Immature natural killer cell (primary cell): ENCODE results near the gene SUGCT. TPM values are rescaled to one million over a fixed set of nuclear protein-coding genes. Genes with fewer than 3 reads are reported as not detected.

Source experiments
- DNase-seq, 3 donors: peaks; one replicate each; pipeline ENCODE4 v3.0.0; 2022; ENCODE audit warnings: mixed read lengths in 1 of 3
- H3K27ac Mint-ChIP-seq, 6 donors: one replicate each; pipeline ENCODE4 v1.8.0; 2020; ENCODE audit warnings: mixed read lengths in 6 of 6, mild to moderate bottlenecking in 5 of 6, inconsistent platforms in 4 of 6, moderate library complexity in 3 of 6
- H3K27me3 Mint-ChIP-seq, 3 donors: one replicate each; pipeline ENCODE4 v1.8.0; 2020 to 2021; ENCODE audit warnings: low read depth in 3 of 3, mild to moderate bottlenecking in 3 of 3, mixed read lengths in 3 of 3, moderate library complexity in 3 of 3, inconsistent platforms in 1 of 3
- H3K36me3 Mint-ChIP-seq, 3 donors: one replicate each; pipeline ENCODE4 v1.8.0; 2020; ENCODE audit warnings: mixed read lengths in 3 of 3, inconsistent platforms in 2 of 3, mild to moderate bottlenecking in 2 of 3
- H3K4me1 Mint-ChIP-seq, 2 donors: one replicate each; pipeline ENCODE4 v1.8.0; 2020; ENCODE audit warnings: inconsistent platforms in 2 of 2, mild to moderate bottlenecking in 2 of 2, mixed read lengths in 2 of 2, moderate library complexity in 1 of 2
- H3K4me3 Mint-ChIP-seq, 5 donors: one replicate each; pipeline ENCODE4 v1.8.0; 2020; ENCODE audit warnings: mild to moderate bottlenecking in 5 of 5, mixed read lengths in 5 of 5, inconsistent platforms in 3 of 5, moderate library complexity in 3 of 5
- H3K9me3 Mint-ChIP-seq, 6 donors: one replicate each; pipeline ENCODE4 v1.8.0; 2020; ENCODE audit warnings: mild to moderate bottlenecking in 6 of 6, mixed read lengths in 6 of 6, inconsistent platforms in 4 of 6, moderate library complexity in 3 of 6
- polyA plus RNA-seq, 3 donors: library from polyadenylated mRNA; unstranded; fragments of 300-500 nt; fragmentation: Illumina TruSeq; gene quantifications; one replicate each; pipeline ENCODE4 v1.2.3, GENCODE V29; 2021

Gene SUGCT
- polyA plus RNA-seq, 3 donors from 2014 or later = 0.28 TPM; not detected in 2

DNA sequence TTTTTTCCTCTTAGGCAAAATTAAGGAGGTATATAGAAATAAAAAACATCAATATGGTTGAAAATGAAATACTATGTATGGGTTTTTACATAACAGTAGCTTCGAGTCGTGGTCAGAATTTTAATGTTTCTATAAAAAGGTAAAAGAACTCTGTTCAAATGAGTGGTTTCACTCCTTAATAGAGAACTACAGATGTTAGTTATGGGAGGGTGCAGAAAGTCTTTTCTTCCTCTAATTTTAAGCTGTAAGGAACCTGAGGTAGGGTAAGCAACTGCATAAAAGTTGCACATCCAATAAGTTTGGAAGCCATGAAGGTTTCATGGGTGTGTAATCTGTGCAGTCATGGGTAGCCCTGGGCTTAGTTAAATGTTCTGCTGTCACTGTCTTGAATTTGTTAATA, 141.3 kb downstream of the SUGCT start:
- DNase-seq = no peak
- Mint-ChIP-seq H3K36me3 (no peaks in the 10 kb centered on the region), H3K27me3 (peaks cover 0 to 8% (median 0%) of the 10 kb centered on the region in 3 donors), H3K4me3 (no peak overlapping the region), H3K27ac (no peak overlapping the region), H3K4me1 (no peaks in the 10 kb centered on the region), H3K9me3 (peaks cover 0 to 2% (median under 1%) of the 10 kb centered on the region in 6 donors)

GRCh38 chr7:40279991-40280390, 145.2 kb downstream of the SUGCT start:
- DNase-seq = no peak
- H3K27ac Mint-ChIP-seq = no peak overlapping the region
- no peak overlapping the region for H3K4me3 Mint-ChIP-seq
- no peaks in the 10 kb centered on the region for H3K36me3 Mint-ChIP-seq
- peaks cover 0 to 8% (median 2%) of the 10 kb centered on the region in 6 donors for H3K9me3 Mint-ChIP-seq
- peaks cover 0 to 4% (median 1%) of the 10 kb centered on the region in 3 donors for H3K27me3 Mint-ChIP-seq
- H3K4me1 Mint-ChIP-seq = no peaks in the 10 kb centered on the region

DNA sequence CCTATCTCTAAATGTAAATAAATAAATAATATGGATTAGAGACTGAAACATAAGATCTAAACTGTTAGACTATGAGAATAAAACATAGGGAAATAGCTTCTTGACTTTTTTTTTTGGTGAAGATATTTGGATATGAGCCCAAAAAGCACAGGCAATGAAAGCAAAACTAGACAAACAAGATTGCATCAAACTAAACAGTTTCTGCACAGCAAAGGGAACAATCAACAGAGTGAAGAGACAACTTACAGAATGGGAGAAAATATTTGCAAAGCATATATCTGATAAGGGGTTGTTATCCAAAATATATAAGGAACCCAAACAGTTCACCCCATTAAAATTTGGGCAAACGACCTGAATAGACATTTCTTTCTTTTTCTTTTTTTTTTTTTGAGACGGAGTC, 148.1 kb downstream of the SUGCT start:
- Mint-ChIP-seq H3K4me3 (no peak overlapping the region), H3K36me3 (no peaks in the 10 kb centered on the region), H3K27me3 (peaks cover 2 to 4% (median 3%) of the 10 kb centered on the region in 3 donors), H3K4me1 (no peaks in the 10 kb centered on the region), H3K27ac (no peak overlapping the region), H3K9me3 (peaks cover 0 to 8% (median 2%) of the 10 kb centered on the region in 6 donors)
- DNase-seq = no peak

GRCh38 chr7:40283391-40283790, 148.6 kb downstream of the SUGCT start:
- no peaks in the 10 kb centered on the region for H3K4me1 Mint-ChIP-seq

DNA sequence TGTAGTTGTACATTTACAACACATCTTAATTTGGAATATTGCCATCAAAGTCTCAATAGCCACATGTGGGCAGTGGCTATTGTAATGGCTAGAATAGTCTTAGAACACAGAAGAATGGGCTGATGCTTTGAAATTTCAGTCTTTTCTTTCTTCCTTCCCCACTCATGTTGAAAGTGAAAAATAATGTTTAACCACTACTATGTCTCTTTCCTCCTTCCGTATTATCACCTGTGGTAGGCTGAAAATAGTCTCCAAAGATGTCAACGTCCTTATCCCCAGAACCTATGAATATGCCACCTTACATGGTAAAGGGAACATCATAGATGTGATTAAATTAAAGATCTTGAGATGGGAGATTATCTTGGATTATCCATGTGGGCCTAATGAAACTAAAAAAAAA, 154.0 kb downstream of the SUGCT start:
- no peaks in the 10 kb centered on the region for H3K36me3 Mint-ChIP-seq
- no peaks in the 10 kb centered on the region for H3K4me1 Mint-ChIP-seq
- DNase-seq = no peak
- H3K9me3 Mint-ChIP-seq = no peaks in the 10 kb centered on the region
- H3K27ac Mint-ChIP-seq = no peak overlapping the region
- H3K27me3 Mint-ChIP-seq = peaks cover 0 to 2% (median 2%) of the 10 kb centered on the region in 3 donors
- no peak overlapping the region for H3K4me3 Mint-ChIP-seq

More at GRCh38 chr7:40283391-40283790, 148.6 kb downstream of the SUGCT start:
- Mint-ChIP-seq H3K4me3 (no peak overlapping the region), H3K27ac (no peak overlapping the region), H3K9me3 (peaks cover 0 to 8% (median 2%) of the 10 kb centered on the region in 6 donors), H3K27me3 (peaks cover 2 to 3% (median 3%) of the 10 kb centered on the region in 3 donors), H3K36me3 (no peaks in the 10 kb centered on the region)
- DNase-seq = no peak

GRCh38 chr7:40297741-40298311, 163.0 kb downstream of the SUGCT start:
- Mint-ChIP-seq H3K4me1 (no peaks in the 10 kb centered on the region), H3K27ac (no peak overlapping the region), H3K9me3 (peaks cover 0 to 3% (median 0%) of the 10 kb centered on the region in 6 donors), H3K36me3 (no peaks in the 10 kb centered on the region), H3K27me3 (peaks cover 0 to 5% (median 1%) of the 10 kb centered on the region in 3 donors), H3K4me3 (no peak overlapping the region)
- DNase-seq = no peak

GRCh38 chr7:40298421-40298820, 163.6 kb downstream of the SUGCT start:
- Mint-ChIP-seq H3K4me3 (no peak overlapping the region), H3K4me1 (no peaks in the 10 kb centered on the region), H3K9me3 (peaks cover 0 to 3% (median 0%) of the 10 kb centered on the region in 6 donors), H3K36me3 (no peaks in the 10 kb centered on the region), H3K27ac (no peak overlapping the region), H3K27me3 (peaks cover 1 to 5% (median 1%) of the 10 kb centered on the region in 3 donors)
- no peak for DNase-seq

GRCh38 chr7:40299097-40299496, 164.3 kb downstream of the SUGCT start:
- no peaks in the 10 kb centered on the region for H3K4me1 Mint-ChIP-seq
- no peak overlapping the region for H3K4me3 Mint-ChIP-seq
- no peak overlapping the region for H3K27ac Mint-ChIP-seq
- peaks cover 0 to 3% (median 0%) of the 10 kb centered on the region in 6 donors for H3K9me3 Mint-ChIP-seq
- DNase-seq = no peak
- H3K27me3 Mint-ChIP-seq = peaks cover 1 to 5% (median 2%) of the 10 kb centered on the region in 3 donors
- H3K36me3 Mint-ChIP-seq = no peaks in the 10 kb centered on the region

DNA sequence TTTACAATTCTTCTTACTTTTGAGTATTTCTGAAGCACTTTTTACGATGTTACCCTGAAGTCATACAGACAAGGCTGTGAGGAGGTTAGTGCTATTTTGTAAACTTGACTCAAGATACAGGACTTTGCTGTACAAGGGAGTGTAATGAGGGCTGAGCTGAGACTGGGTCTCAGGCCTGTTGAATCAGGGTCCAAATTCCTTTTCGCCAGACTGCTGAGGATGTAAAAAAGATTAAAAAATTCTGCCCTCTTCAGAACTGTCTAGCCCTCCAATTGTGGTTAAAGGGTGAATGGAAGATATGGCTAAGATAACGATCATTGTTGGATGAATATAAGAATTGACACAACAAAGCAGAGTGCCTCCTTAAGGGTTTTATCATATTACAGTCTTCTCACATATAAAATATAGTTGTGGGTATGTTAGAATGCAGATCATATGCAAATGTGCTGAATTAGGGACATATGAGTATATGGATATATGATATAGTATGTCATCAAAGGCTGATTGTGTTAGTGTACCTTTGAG, 165.4 kb downstream of the SUGCT start:
- no peak for DNase-seq
- Mint-ChIP-seq H3K4me1 (no peaks in the 10 kb centered on the region), H3K9me3 (peaks cover 0 to 3% (median 0%) of the 10 kb centered on the region in 6 donors), H3K27me3 (peaks cover 2 to 5% (median 3%) of the 10 kb centered on the region in 3 donors), H3K4me3 (no peak overlapping the region), H3K27ac (no peak overlapping the region), H3K36me3 (no peaks in the 10 kb centered on the region)

- Mint-ChIP-seq H3K4me3 (no peak overlapping the region), H3K4me1 (no peaks in the 10 kb centered on the region), H3K9me3 (peaks cover 0 to 3% (median 0%) of the 10 kb centered on the region in 6 donors), H3K27me3 (peaks cover 2 to 6% (median 5%) of the 10 kb centered on the region in 3 donors), H3K27ac (no peak overlapping the region), H3K36me3 (no peaks in the 10 kb centered on the region)
- no peak for DNase-seq
Observed at GRCh38 chr7:40301486-40302068, 166.8 kb downstream of the SUGCT start.

DNA sequence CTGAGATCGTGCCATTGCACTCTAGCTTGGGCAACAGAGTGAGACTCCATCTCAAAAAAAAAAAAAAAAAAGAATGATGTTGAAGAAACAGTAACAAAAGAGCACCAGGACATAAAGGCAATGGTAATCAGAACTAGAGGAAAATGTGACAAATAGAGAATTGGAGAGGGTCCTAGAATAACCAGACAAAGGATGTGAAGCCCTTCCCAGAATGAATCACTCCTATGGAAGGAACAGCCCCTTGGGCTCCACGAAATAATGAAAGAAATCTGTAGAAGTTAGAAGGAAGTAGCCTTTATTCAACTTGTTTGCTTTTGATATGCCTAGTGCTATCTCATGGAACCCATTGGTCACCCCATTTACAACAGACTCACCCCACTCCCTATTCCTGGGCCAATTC, 169.2 kb downstream of the SUGCT start:
- H3K4me3 Mint-ChIP-seq = no peak overlapping the region
- no peaks in the 10 kb centered on the region for H3K36me3 Mint-ChIP-seq
- no peak overlapping the region for H3K27ac Mint-ChIP-seq
- H3K27me3 Mint-ChIP-seq = peaks cover 2 to 5% (median 5%) of the 10 kb centered on the region in 3 donors
- DNase-seq = no peak
- peaks cover 0 to 3% (median 0%) of the 10 kb centered on the region in 6 donors for H3K9me3 Mint-ChIP-seq
- H3K4me1 Mint-ChIP-seq = no peaks in the 10 kb centered on the region

GRCh38 chr7:40305229-40305628, 170.4 kb downstream of the SUGCT start:
- H3K4me1 Mint-ChIP-seq = no peaks in the 10 kb centered on the region
- H3K36me3 Mint-ChIP-seq = no peaks in the 10 kb centered on the region
- DNase-seq = no peak
- no peak overlapping the region for H3K4me3 Mint-ChIP-seq
- peaks cover 2 to 5% (median 4%) of the 10 kb centered on the region in 3 donors for H3K27me3 Mint-ChIP-seq
- peaks cover 0 to 3% (median 0%) of the 10 kb centered on the region in 6 donors for H3K9me3 Mint-ChIP-seq
- no peak overlapping the region for H3K27ac Mint-ChIP-seq

DNA sequence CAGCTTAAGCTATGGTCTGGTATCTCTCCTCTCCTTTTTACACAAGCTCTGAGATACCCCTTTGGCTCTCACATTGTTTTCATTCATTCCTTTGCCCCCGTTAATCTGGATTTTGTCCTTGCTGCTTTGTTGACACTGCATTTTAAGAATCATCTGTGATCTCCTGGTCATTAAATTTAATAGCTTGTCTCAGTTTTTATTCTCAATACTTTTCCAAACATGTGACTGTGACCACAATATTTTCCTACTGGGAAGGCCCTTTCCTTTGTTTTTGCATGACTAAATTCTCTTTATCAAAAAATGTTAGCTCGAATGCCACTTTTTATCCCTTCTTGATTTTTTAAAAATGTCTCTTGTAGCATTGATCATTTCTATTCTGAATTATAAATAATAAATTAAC, 171.2 kb downstream of the SUGCT start:
- Mint-ChIP-seq H3K27me3 (peaks cover 2 to 5% (median 4%) of the 10 kb centered on the region in 3 donors), H3K36me3 (no peaks in the 10 kb centered on the region), H3K4me3 (no peak overlapping the region), H3K9me3 (peaks cover 0 to 3% (median 0%) of the 10 kb centered on the region in 6 donors), H3K27ac (no peak overlapping the region), H3K4me1 (no peaks in the 10 kb centered on the region)
- DNase-seq = no peak

DNA sequence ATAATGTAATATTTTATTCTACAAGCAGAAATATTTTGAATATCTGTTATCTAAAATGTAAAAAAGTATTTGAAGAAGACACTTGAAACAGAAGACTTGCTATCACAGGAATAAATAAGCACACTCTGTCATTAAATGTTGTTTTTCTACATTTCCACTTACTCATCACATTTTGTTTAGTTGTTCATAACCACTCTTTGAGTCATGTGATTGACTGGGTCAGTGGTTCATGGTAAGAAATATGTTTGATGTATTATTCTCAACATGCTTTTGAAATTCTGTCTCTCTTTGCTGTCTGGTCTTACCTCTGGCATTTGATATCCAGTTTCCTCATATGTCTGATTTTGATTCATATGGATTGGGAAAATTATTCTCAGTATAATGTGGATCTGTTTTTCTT, 171.8 kb downstream of the SUGCT start:
- Mint-ChIP-seq H3K9me3 (peaks cover 0 to 3% (median 0%) of the 10 kb centered on the region in 6 donors), H3K27me3 (peaks cover 4 to 5% (median 5%) of the 10 kb centered on the region in 3 donors), H3K4me3 (no peak overlapping the region), H3K36me3 (no peaks in the 10 kb centered on the region), H3K4me1 (no peaks in the 10 kb centered on the region), H3K27ac (no peak overlapping the region)
- no peak for DNase-seq
